IgD-negative memory B cell (primary cell): ENCODE measurements around the gene SMIM26. TPM values are rescaled to one million over a fixed set of nuclear protein-coding genes. Genes with fewer than 3 reads are reported as not detected.
A peak's percentile ranks its signal among the peaks of the same experiment; 100 is the strongest.

ENCODE experiments used
- H3K27ac Mint-ChIP-seq, 3 donors: one replicate each; pipeline ENCODE4 v1.8.0; 2020 to 2022; ENCODE audit warnings: mild to moderate bottlenecking in 3 of 3, mixed read lengths in 3 of 3, moderate library complexity in 1 of 3
- H3K27me3 Mint-ChIP-seq: one replicate; pipeline ENCODE4 v1.8.0; 2021; ENCODE audit warnings: mixed read lengths
- H3K36me3 Mint-ChIP-seq: one replicate; pipeline ENCODE4 v1.8.0; 2020; ENCODE audit warnings: mild to moderate bottlenecking, mixed read lengths
- H3K4me1 Mint-ChIP-seq, 3 donors: one replicate each; pipeline ENCODE4 v1.8.0; 2020 to 2022; ENCODE audit warnings: mixed read lengths in 3 of 3, mild to moderate bottlenecking in 1 of 3
- H3K4me3 Mint-ChIP-seq, 4 donors: one replicate each; pipeline ENCODE4 v1.8.0; 2020 to 2022; ENCODE audit warnings: mild to moderate bottlenecking in 4 of 4, mixed read lengths in 4 of 4, moderate library complexity in 3 of 4
- H3K9me3 Mint-ChIP-seq, 3 donors: one replicate each; pipeline ENCODE4 v1.8.0; 2020 to 2021; ENCODE audit warnings: mixed read lengths in 3 of 3, mild to moderate bottlenecking in 1 of 3
- polyA plus RNA-seq: library from polyadenylated mRNA; unstranded; fragments of 300-500 nt; fragmentation: Illumina TruSeq; gene quantifications from one replicate; pipeline ENCODE4 v1.2.3, GENCODE V29; 2021

The SMIM26 gene
- polyA plus RNA-seq, 1 donor from 2014 or later, result 202 TPM

DNA sequence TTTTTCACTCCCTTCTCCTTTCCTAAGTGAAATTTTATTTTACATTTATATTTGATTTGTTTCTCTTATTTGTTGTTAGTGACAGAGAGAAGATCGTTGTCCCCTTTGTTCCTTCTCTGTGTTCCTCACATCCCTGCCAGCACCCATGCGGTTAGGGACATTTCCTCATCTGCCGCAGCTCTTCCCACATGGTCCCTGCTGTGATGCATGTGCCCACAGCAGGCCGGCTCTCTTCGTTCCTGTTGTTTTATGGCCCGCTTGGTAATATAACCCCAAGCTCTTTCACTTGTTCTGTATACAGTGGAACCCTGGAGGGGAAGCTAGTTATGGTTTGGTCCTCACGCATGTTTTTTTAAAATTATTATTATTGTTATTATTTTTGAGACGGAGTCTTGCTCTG lies 44.3 kb downstream of the SMIM26 start:
- Mint-ChIP-seq H3K4me3 (peak overlapping the region in 1 of 4 donors; percentile 47), H3K9me3 (no peaks in the 10 kb centered on the region), H3K27ac (no peak overlapping the region), H3K4me1 (peaks cover 0 to 3% (median 0%) of the 10 kb centered on the region in 3 donors), H3K36me3 (peaks cover 10% of the 10 kb centered on the region), H3K27me3 (no peaks in the 10 kb centered on the region)

GRCh38 chr20:18613553-18613952 lies 46.3 kb downstream of the SMIM26 start:
- Mint-ChIP-seq H3K4me3 (no peak overlapping the region), H3K36me3 (peaks cover 10% of the 10 kb centered on the region), H3K4me1 (peaks cover 0 to 4% (median 3%) of the 10 kb centered on the region in 3 donors), H3K27me3 (no peaks in the 10 kb centered on the region), H3K27ac (no peak overlapping the region), H3K9me3 (no peaks in the 10 kb centered on the region)

- Mint-ChIP-seq H3K9me3 (no peaks in the 10 kb centered on the region), H3K27ac (no peak overlapping the region), H3K27me3 (no peaks in the 10 kb centered on the region), H3K4me3 (no peak overlapping the region), H3K36me3 (peaks cover 10% of the 10 kb centered on the region), H3K4me1 (peaks cover 0 to 4% (median 3%) of the 10 kb centered on the region in 3 donors)
These were observed 47.0 kb downstream of the SMIM26 start for GRCh38 chr20:18614244-18614643.

- Mint-ChIP-seq H3K27ac (peak overlapping the region in 1 of 3 donors; percentile 69), H3K9me3 (no peaks in the 10 kb centered on the region), H3K4me1 (peaks cover 0 to 4% (median 0%) of the 10 kb centered on the region in 3 donors), H3K4me3 (no peak overlapping the region), H3K27me3 (no peaks in the 10 kb centered on the region), H3K36me3 (peaks cover 9% of the 10 kb centered on the region)
These were observed 47.9 kb downstream of the SMIM26 start for GRCh38 chr20:18615020-18615650.

Other genes with a start within 250 kb of the SMIM26 start
- 2.2 TPM for gene DZANK1, start 100.4 kb upstream of the SMIM26 start, polyA plus RNA-seq
- gene POLR3F, start 100.0 kb upstream of the SMIM26 start, polyA plus RNA-seq, result 9.0 TPM
- 11.9 TPM for gene RBBP9, start 70.2 kb upstream of the SMIM26 start, polyA plus RNA-seq
- 41.1 TPM for gene SEC23B, start 59.5 kb upstream of the SMIM26 start, polyA plus RNA-seq
- 51.9 TPM for gene DTD1, start 20.6 kb downstream of the SMIM26 start, polyA plus RNA-seq
- gene SCP2D1, start 246.4 kb downstream of the SMIM26 start, polyA plus RNA-seq, result not detected